Osteoblast (primary cell): ENCODE data around the gene AMER1. TPM values are rescaled to one million over a fixed set of nuclear protein-coding genes. Genes with fewer than 3 reads are reported as not detected.
A peak's percentile ranks its signal among the peaks of the same experiment; 100 is the strongest.

Experiments
- DNase-seq: peaks from one replicate; pipeline ENCODE4 v3.0.0; 2011; ENCODE audit warnings: low spot score, mixed read lengths; ENCODE audit not compliant: insufficient read length; ENCODE audit errors: missing footprints
- H2AFZ ChIP-seq: 2 replicates; pipeline ENCODE4 v1.6.0; 2011; ENCODE audit warnings: mild to moderate bottlenecking, low read length
- H3K27ac ChIP-seq: 2 replicates; pipeline ENCODE4 v1.5.1; 2011; ENCODE audit warnings: mild to moderate bottlenecking, low read depth, low read length, moderate library complexity
- H3K27me3 ChIP-seq: 2 replicates; pipeline ENCODE4 v1.6.0; 2012; ENCODE audit warnings: mild to moderate bottlenecking, control low read depth, inconsistent platforms, low read length, moderate library complexity; ENCODE audit not compliant: insufficient read depth
- H3K36me3 ChIP-seq: 2 replicates; pipeline ENCODE4 v1.5.1; 2011; ENCODE audit warnings: mild to moderate bottlenecking, low read length, control low read depth, moderate library complexity; ENCODE audit not compliant: insufficient read depth
- H3K4me1 ChIP-seq: 2 replicates; pipeline ENCODE4 v1.5.1; 2011; ENCODE audit warnings: mild to moderate bottlenecking, low read length, control low read depth, moderate library complexity; ENCODE audit not compliant: insufficient read depth
- H3K4me2 ChIP-seq: 2 replicates; pipeline ENCODE4 v1.6.0; 2011; ENCODE audit warnings: mild to moderate bottlenecking, low read length; ENCODE audit not compliant: insufficient read depth
- H3K4me3 ChIP-seq: fragments of 200-600 bp; sonication (generic); 3 replicates; pipeline ENCODE4 v1.5.1; 2012; ENCODE audit warnings: mild to moderate bottlenecking, low read length, inconsistent platforms; ENCODE audit not compliant: insufficient read depth
- H3K79me2 ChIP-seq: 2 replicates; pipeline ENCODE4 v1.6.0; 2012; ENCODE audit warnings: mild to moderate bottlenecking, low read length, control low read depth, inconsistent platforms; ENCODE audit not compliant: insufficient read depth
- H3K9me3 ChIP-seq: 2 replicates; pipeline ENCODE4 v1.5.1; 2011; ENCODE audit warnings: low read depth, low read length, control low read depth
- H4K20me1 ChIP-seq: 2 replicates; pipeline ENCODE4 v1.6.0; 2012; ENCODE audit warnings: mild to moderate bottlenecking, low read length, control low read depth; ENCODE audit not compliant: insufficient read depth
- total RNA-seq: library from RNA; depleted of rRNA; stranded (reverse); fragments of >200 nt; gene quantifications from 2 replicates; pipeline ENCODE4 v1.2.3, GENCODE V29; 2012
- TF ChIP-seq, protein P1 (sequence below): IDR thresholded peaks from 2 replicates; pipeline ENCODE4 v1.5.1; 2011; ENCODE audit warnings: mild to moderate bottlenecking, low read depth, low read length, moderate library complexity; ENCODE audit errors: extremely low read depth

Gene AMER1
- total RNA-seq, 1 donor = 2.5 TPM

DNA sequence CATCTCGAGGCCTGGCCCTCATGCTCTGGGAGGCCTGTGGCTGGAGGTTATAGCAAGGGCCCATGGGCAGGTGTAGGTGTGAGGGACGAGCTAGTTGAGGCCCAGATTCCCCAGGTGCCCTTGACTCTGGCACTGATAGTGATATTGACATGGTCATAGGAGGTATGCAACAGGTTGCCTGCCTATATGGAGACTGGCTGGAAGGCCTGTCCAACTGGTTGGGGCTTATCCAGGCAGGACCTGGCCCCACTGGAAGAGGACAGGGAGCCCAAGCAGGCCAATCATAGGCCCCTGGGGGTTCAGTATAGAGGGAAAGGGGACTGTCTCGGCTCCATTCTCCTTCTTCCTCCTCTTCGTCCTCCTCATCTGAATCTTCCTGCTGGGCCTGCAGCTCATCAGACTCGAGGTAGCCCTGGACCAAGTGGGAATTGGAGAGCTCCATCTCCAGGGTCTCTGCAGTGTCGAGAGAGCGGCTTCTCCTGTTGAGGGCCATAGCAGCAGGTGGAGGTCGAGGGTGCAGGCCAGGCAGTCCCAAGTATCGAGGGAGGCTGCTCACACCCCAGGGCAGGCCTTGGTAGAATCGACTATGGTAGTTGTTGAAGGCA is 15.3 kb downstream of the AMER1 start:
- no peaks in the 10 kb centered on the region for H3K4me1 ChIP-seq
- H3K79me2 ChIP-seq = no peaks in the 10 kb centered on the region
- TF ChIP-seq, protein P1, sequence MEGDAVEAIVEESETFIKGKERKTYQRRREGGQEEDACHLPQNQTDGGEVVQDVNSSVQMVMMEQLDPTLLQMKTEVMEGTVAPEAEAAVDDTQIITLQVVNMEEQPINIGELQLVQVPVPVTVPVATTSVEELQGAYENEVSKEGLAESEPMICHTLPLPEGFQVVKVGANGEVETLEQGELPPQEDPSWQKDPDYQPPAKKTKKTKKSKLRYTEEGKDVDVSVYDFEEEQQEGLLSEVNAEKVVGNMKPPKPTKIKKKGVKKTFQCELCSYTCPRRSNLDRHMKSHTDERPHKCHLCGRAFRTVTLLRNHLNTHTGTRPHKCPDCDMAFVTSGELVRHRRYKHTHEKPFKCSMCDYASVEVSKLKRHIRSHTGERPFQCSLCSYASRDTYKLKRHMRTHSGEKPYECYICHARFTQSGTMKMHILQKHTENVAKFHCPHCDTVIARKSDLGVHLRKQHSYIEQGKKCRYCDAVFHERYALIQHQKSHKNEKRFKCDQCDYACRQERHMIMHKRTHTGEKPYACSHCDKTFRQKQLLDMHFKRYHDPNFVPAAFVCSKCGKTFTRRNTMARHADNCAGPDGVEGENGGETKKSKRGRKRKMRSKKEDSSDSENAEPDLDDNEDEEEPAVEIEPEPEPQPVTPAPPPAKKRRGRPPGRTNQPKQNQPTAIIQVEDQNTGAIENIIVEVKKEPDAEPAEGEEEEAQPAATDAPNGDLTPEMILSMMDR = no peak
- H2AFZ ChIP-seq = no peak overlapping the region
- no peaks in the 10 kb centered on the region for H3K27me3 ChIP-seq
- H3K4me2 ChIP-seq = no peak overlapping the region
- no peaks in the 10 kb centered on the region for H3K36me3 ChIP-seq
- H3K9me3 ChIP-seq = no peaks in the 10 kb centered on the region
- H3K4me3 ChIP-seq = no peak overlapping the region
- no peak for DNase-seq
- H3K27ac ChIP-seq = no peak overlapping the region
- no peaks in the 10 kb centered on the region for H4K20me1 ChIP-seq

DNA sequence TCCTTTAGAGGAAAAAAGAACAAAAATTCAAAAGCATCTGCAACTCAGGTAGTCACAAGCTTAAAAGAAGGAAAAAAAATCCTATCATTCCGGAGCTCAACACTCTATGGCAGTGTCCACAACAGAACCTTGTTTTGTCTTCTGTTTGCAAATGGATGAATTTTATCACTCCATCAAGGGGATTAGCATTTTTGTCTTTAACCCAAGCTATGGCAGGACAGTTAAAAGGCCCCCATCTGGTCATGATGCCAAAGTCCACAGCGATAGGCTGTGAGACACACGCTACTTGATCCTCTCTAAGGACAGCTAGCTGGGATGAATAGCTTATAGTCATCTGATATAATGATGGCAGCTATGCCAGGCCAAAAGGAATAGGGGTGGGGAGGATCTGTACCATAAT is 16.6 kb downstream of the AMER1 start:
- Histone ChIP-seq H3K27ac (no peak overlapping the region), H3K27me3 (no peaks in the 10 kb centered on the region), H3K4me2 (no peak overlapping the region), H3K4me3 (no peak overlapping the region), H4K20me1 (no peaks in the 10 kb centered on the region), H2AFZ (no peak overlapping the region), H3K4me1 (no peaks in the 10 kb centered on the region), H3K9me3 (no peaks in the 10 kb centered on the region), H3K79me2 (no peaks in the 10 kb centered on the region), H3K36me3 (no peaks in the 10 kb centered on the region)
- DNase-seq = peak; percentile 71
- TF ChIP-seq, protein P1 = no peak

DNA sequence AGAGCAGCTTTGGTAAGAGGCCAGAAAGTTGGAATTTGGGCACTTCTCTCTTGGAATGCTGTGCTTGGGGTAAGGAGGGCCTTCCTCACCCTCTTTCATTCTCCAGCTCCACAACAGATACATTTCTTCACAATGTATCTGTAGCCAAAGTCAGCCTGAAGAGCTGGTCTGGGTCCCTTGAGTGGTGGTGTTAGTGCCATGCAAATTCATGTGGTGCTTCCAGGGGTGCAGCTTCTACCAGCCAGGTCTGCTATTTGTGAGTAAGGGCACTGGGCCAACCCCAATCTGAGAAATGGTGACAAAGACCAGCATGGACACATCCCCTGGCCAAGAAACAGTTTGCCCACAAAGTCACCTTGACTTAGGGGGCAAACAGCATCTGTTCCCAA is 17.8 kb downstream of the AMER1 start:
- Histone ChIP-seq H3K4me2 (no peak overlapping the region), H4K20me1 (no peaks in the 10 kb centered on the region), H3K27ac (no peak overlapping the region), H3K9me3 (no peaks in the 10 kb centered on the region), H3K36me3 (no peaks in the 10 kb centered on the region), H3K4me3 (no peak overlapping the region), H3K27me3 (no peaks in the 10 kb centered on the region), H2AFZ (no peak overlapping the region), H3K4me1 (no peaks in the 10 kb centered on the region), H3K79me2 (no peaks in the 10 kb centered on the region)
- no peak for DNase-seq
- TF ChIP-seq, protein P1 = no peak

DNA sequence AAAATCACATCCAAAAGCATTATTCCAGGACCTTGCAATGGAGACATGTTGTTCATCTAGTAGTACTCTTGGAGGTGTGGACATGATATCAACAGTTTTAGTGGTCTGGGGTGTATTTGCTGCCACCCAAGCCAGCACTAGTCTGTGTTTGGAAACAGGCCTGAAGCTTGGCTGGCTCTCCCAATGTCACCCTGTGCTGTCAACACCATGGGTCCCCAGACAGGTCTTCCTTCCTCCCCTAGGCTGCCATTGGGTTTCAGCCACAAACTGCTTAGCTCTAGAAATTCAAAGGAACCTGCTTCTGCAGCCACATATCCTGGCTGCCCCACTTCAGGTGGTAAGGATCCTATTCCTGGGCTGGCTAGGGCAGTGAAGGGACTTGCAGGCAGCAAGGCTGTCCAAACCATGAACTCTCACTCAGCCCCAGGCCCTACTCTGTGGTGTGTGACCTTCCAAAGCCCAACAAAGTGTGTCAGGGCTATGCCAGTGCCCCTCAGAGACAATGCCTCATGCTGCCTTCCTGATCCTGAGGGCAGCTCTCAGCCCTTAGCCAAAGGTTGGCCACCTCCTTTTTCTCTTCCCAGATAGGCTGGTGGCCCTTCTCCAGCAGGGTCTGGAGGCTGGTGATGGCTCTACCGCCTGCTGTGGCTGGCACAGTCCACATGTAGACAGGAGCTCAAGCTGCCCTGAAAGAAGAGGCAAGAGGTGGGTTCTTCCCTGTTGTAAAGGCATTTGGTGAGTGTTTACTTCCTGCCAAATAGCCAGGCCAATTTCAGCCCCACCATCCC is 18.3 kb downstream of the AMER1 start:
- Histone ChIP-seq H3K27ac (no peak overlapping the region), H4K20me1 (no peaks in the 10 kb centered on the region), H3K27me3 (no peaks in the 10 kb centered on the region), H3K79me2 (no peaks in the 10 kb centered on the region), H3K4me3 (no peak overlapping the region), H3K36me3 (no peaks in the 10 kb centered on the region), H2AFZ (no peak overlapping the region), H3K4me1 (no peaks in the 10 kb centered on the region), H3K4me2 (no peak overlapping the region), H3K9me3 (no peaks in the 10 kb centered on the region)
- peak; percentile 46 for DNase-seq
- TF ChIP-seq, protein P1 = no peak
